ENCODE data around the gene PI4KA. TPM values are rescaled to one million over a fixed set of nuclear protein-coding genes. Genes with fewer than 3 reads are reported as not detected.

Gene PI4KA
- total RNA-seq, 2 experiments from 2014 or later, result 46.9 to 95.7 TPM

DNA sequence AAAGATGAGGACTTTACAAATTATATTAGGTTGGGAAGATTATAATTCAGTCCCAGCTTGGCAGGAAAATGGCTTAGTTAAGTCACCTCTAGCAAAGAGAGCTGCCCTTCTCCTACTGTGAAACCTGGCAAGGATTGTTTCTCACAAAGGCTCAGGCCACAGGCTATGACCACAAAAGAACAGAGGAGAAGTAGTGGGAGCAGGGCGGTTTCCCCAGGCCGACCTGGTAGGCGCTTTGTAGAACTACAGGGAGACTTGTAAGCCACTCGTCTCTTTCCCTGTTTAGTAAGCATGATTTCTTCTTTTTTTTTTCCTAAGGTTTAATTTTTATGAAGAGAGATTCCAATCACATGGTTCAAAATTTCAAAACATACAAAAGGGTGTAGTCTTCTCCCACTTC, 4.8 kb upstream of the PI4KA start:
- no peak for TF ChIP-seq EZH2phosphoT487 (IDR thresholded peaks at IDR 0.05; ENCODE audit: borderline replicate concordance, low read depth, low read length)
- TF ChIP-seq, protein P1, sequence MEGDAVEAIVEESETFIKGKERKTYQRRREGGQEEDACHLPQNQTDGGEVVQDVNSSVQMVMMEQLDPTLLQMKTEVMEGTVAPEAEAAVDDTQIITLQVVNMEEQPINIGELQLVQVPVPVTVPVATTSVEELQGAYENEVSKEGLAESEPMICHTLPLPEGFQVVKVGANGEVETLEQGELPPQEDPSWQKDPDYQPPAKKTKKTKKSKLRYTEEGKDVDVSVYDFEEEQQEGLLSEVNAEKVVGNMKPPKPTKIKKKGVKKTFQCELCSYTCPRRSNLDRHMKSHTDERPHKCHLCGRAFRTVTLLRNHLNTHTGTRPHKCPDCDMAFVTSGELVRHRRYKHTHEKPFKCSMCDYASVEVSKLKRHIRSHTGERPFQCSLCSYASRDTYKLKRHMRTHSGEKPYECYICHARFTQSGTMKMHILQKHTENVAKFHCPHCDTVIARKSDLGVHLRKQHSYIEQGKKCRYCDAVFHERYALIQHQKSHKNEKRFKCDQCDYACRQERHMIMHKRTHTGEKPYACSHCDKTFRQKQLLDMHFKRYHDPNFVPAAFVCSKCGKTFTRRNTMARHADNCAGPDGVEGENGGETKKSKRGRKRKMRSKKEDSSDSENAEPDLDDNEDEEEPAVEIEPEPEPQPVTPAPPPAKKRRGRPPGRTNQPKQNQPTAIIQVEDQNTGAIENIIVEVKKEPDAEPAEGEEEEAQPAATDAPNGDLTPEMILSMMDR (conservative IDR thresholded peaks at IDR 0.05; ENCODE audit: low read length), result no peak
- intact Hi-C loops (cut with micrococcal nuclease; ENCODE audit: unreplicated experiment), result no loop called here
- DNase-seq (ENCODE audit: low spot score), result no peak
- POLR2A ChIA-PET, result no interaction called here
- Histone ChIP-seq H3K9me2 (ENCODE audit: insufficient read depth, low read length) (no peaks in the 10 kb centered on the region), H3K4me1 (ENCODE audit: insufficient read depth, low read length, poor library complexity, severe bottlenecking) (peaks cover 10% of the 10 kb centered on the region), H3K9me3 (ENCODE audit: low read length) (no peaks in the 10 kb centered on the region), H3K36me3 (ENCODE audit: insufficient read depth, low read length) (peaks cover 10% of the 10 kb centered on the region), H3K27ac (ENCODE audit: low read depth, low read length, poor library complexity, severe bottlenecking) (no peak overlapping the region), H4K20me1 (ENCODE audit: insufficient read depth, low read length) (no peaks in the 10 kb centered on the region), H2AFZ (ENCODE audit: low read length) (no peak overlapping the region), H3K4me2 (ENCODE audit: low read length) (no peak overlapping the region), H3K79me2 (ENCODE audit: insufficient read depth, low read depth, low read length) (peaks cover 6% of the 10 kb centered on the region; the same call in 1 of the 2 replicates), H3K4me3 (ENCODE audit: low read depth, low read length, poor library complexity, severe bottlenecking) (no peak overlapping the region)
- BruUV-seq (replicated peaks), result no TSS peak
- CTCF ChIA-PET (ENCODE audit: unreplicated experiment), result no interaction called here

DNA sequence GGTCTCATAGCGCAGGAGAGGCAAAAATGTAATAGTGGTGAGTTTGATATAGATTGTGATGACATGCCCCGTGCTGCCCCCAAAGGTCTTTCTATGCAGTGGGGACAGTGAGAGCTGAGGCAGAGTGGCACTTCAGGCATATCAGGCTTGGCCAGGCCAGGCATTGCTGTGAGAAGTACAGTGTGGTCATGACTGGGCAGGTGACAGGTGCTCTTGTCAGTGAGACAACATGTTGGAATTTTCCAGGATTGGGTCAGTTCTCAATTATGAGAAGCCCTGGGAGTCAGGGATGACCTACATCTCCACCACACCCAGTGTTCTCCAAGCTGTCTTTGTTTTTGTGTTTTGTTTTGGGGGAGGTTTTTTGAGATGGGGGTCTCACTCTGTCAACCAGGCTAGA, 3.9 kb upstream of the PI4KA start:
- Histone ChIP-seq H4K20me1 (ENCODE audit: insufficient read depth, low read length) (peaks cover under 1% of the 10 kb centered on the region; the same call in 1 of the 2 replicates), H3K79me2 (ENCODE audit: insufficient read depth, low read depth, low read length) (peaks cover 12% of the 10 kb centered on the region; the same call in 1 of the 2 replicates), H2AFZ (ENCODE audit: low read length) (no peak overlapping the region), H3K4me1 (ENCODE audit: insufficient read depth, low read length, poor library complexity, severe bottlenecking) (peaks cover 14% of the 10 kb centered on the region), H3K9me3 (ENCODE audit: low read length) (no peaks in the 10 kb centered on the region), H3K36me3 (ENCODE audit: insufficient read depth, low read length) (peaks cover 10% of the 10 kb centered on the region), H3K27ac (ENCODE audit: low read depth, low read length, poor library complexity, severe bottlenecking) (no peak overlapping the region), H3K4me2 (ENCODE audit: low read length) (no peak overlapping the region), H3K9me2 (ENCODE audit: insufficient read depth, low read length) (no peaks in the 10 kb centered on the region), H3K4me3 (ENCODE audit: low read depth, low read length, poor library complexity, severe bottlenecking) (no peak overlapping the region)
- TF ChIP-seq, protein P1 (conservative IDR thresholded peaks at IDR 0.05; ENCODE audit: low read length), result no peak
- TF ChIP-seq EZH2phosphoT487 (IDR thresholded peaks at IDR 0.05; ENCODE audit: borderline replicate concordance, low read depth, low read length), result no peak
- DNase-seq (ENCODE audit: low spot score), result no peak
- CTCF ChIA-PET (ENCODE audit: unreplicated experiment), result no interaction called here
- POLR2A ChIA-PET, result interaction anchor here (0.6 kb wide), 1 partner anchor 9 kb away, joined by 4 read pairs; no protein-coding TSS in a partner anchor
- intact Hi-C loops (cut with micrococcal nuclease; ENCODE audit: unreplicated experiment), result no loop called here
- no TSS peak for BruUV-seq (replicated peaks)

DNA sequence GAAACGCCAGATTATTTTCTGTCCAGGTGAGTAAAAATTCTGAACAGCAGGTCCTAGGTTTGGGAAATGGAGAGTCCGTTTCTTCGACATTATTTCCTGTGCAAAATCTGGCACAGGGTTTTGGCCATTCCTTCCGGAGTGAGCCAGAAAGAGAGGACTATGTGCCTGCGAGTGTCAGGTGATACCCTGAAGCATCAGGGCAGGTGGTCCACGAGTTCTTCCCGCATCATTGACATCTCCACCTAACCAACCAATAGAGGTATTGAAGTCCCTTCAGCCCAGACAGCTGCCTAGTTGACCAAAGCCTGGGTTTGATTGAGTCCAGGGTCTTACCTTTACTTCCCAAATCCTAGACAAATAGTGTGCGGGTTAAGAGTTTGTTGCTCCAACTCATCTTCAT, 1.0 kb upstream of the PI4KA start:
- intact Hi-C loops (cut with micrococcal nuclease; ENCODE audit: unreplicated experiment), result loop anchor here (2.0 to 10.0 kb wide), 2 partner anchors 57 to 145 kb away; partner anchors contain the start of genes CRKL and THAP7
- Histone ChIP-seq H3K27ac (ENCODE audit: low read depth, low read length, poor library complexity, severe bottlenecking) (no peak overlapping the region), H3K4me2 (ENCODE audit: low read length) (peak overlapping the region; percentile 92), H2AFZ (ENCODE audit: low read length) (peak overlapping the region; percentile 65; the same call in 1 of the 2 replicates), H3K9me3 (ENCODE audit: low read length) (no peaks in the 10 kb centered on the region), H4K20me1 (ENCODE audit: insufficient read depth, low read length) (peaks cover 10% of the 10 kb centered on the region; the same call in 1 of the 2 replicates), H3K4me1 (ENCODE audit: insufficient read depth, low read length, poor library complexity, severe bottlenecking) (peaks cover 22% of the 10 kb centered on the region), H3K9me2 (ENCODE audit: insufficient read depth, low read length) (no peaks in the 10 kb centered on the region), H3K36me3 (ENCODE audit: insufficient read depth, low read length) (peaks cover 10% of the 10 kb centered on the region), H3K79me2 (ENCODE audit: insufficient read depth, low read depth, low read length) (peaks cover 34% of the 10 kb centered on the region; the same call in 1 of the 2 replicates), H3K4me3 (ENCODE audit: low read depth, low read length, poor library complexity, severe bottlenecking) (peak overlapping the region; percentile 94)
- BruUV-seq (replicated peaks), result TSS peak; percentile 80
- ChIA-PET POLR2A (no interaction called here), CTCF (ENCODE audit: unreplicated experiment) (no interaction called here)
- TF ChIP-seq EZH2phosphoT487 (IDR thresholded peaks at IDR 0.05; ENCODE audit: borderline replicate concordance, low read depth, low read length), result no peak
- TF ChIP-seq, protein P1 (conservative IDR thresholded peaks at IDR 0.05; ENCODE audit: low read length), result no peak
- peak; percentile 18 for DNase-seq (ENCODE audit: low spot score)

All from OCI-LY7 (cell line).